ENCODE results near the gene RAG1.
A peak's percentile ranks its signal among the peaks of the same experiment; 100 is the strongest.
"Not testable (repeated sequence)": the region's sequence is repeated elsewhere in the genome, so short reads cannot be mapped to it uniquely, and the experiment has no call there.

The RAG1 gene

DNA sequence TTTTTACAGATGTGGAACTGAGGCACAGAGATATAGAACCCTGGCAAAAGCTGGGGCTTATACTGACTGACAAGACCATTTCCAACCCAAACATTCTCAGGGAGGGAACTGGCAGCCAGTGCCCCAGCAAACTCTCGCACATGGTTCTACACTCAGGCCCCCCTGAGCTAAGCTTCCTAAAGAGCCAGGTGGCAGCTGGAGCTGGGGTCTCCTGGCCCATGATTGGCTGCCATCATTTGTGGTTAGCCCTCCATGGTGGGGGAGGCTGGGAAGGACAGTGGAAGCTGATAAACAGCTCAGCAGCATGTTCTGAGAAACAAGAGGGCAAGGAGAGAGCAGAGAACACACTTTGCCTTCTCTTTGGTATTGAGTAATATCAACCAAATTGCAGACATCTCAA, at the start of gene RAG1:
RAG1 (plus strand) TSS at position 314 of the 400 bp plus-strand sequence. CDS start 5,298 bp downstream, outside the sequence.
- peaks cover 2% of the 10 kb centered on the region for H3K4me1 Mint-ChIP-seq
- peaks cover 25% of the 10 kb centered on the region for H3K27me3 Mint-ChIP-seq
- DNase-seq (ENCODE audit: low spot score in 2 of 2) (no peak), ATAC-seq (ENCODE audit: low read depth) (no peak)
- no peaks in the 10 kb centered on the region for H3K9me3 Mint-ChIP-seq
- H3K4me3 Mint-ChIP-seq = no peak within 1 kb of the TSS
- peaks cover 1% of the 10 kb centered on the region for H3K36me3 Mint-ChIP-seq
- H3K27ac Mint-ChIP-seq = no peak within 1 kb of the TSS

DNA sequence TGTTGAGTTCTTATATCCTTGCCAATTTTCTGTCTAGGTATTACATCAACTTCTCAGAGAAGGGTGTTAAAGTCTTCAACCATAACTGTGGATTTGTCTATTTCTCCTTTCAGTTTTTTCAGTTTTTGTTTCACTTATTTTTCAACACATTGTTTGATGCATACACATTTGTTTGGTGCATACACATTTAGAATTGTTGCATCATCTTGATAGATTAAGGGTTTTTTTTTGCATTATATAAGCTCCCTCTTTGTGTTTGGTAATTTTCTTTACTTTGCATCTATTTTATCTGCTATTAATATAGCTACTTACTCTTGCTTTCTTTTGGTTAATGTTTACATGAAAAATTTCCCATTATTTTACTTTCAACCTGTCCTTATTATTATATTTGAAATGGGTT, 37.0 kb upstream of the RAG1 start:
- H3K27me3 Mint-ChIP-seq = peaks cover 11% of the 10 kb centered on the region
- DNase-seq (ENCODE audit: low spot score in 2 of 2) = no peak
- H3K4me3 Mint-ChIP-seq = no peak overlapping the region
- H3K9me3 Mint-ChIP-seq = no peaks in the 10 kb centered on the region
- ATAC-seq (ENCODE audit: low read depth) = no peak
- no peak overlapping the region for H3K27ac Mint-ChIP-seq
- no peaks in the 10 kb centered on the region for H3K36me3 Mint-ChIP-seq
- no peaks in the 10 kb centered on the region for H3K4me1 Mint-ChIP-seq

DNA sequence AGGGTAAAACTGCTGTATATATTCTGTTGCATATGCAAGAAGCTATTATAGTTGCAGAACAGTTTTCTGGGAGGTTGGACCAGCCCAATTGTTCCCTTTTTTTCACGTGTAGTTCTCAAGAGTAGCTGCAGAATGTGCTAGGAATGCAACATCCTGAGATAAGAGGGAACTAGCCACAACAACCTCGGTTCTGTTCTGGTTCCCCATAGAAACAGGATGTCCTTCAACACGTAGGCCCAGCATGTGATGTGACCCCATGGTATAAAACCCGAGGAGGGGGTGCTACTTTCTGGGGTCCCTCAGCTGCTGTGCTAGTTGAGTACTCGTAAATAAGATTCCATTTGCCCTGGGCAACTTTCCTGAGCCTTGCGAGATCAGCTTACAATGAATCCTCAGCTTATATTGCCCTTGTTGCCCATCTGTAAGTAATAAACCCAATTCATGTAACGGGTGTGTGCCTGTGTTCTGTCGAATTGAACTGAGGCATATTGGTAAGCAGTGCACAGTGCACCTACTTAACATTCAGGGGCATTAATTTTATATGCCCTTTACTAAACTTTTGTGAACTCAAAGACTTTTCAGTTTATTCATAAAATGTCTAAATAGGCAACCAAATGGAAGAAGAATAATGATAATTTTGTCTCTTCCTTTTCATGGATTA, 34.7 kb upstream of the RAG1 start:
- ATAC-seq (ENCODE audit: low read depth) (no peak), DNase-seq (ENCODE audit: low spot score in 2 of 2) (no peak)
- Mint-ChIP-seq H3K9me3 (no peaks in the 10 kb centered on the region), H3K36me3 (no peaks in the 10 kb centered on the region), H3K4me3 (no peak overlapping the region), H3K27me3 (peaks cover 8% of the 10 kb centered on the region), H3K4me1 (no peaks in the 10 kb centered on the region), H3K27ac (no peak overlapping the region)

DNA sequence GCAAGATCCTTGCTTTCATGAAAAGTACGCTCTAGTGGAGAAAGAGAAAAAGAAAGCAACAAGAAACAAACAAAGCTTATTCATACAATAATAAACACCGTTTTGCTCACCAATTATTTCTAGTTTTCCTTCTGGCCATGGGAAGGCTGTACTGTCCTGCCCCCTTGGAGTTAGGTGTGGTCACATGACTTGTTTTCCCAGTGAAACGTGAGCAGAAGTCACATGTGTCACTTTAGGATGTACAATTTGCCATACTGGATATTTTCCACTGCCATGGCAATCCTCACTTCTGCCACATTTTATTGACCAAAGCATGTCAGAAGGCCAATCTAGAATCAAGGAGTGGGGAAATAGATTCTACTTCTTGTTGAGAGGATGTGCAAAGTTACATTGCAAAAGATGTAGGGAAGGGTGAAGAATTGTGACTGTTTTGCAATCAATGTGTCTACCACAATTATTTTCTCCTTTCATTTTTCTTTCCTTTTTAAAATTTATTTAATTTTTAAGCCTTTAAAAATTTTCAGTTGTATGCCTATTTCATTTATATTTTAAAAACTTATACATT, 33.4 kb upstream of the RAG1 start:
- H3K36me3 Mint-ChIP-seq = no peaks in the 10 kb centered on the region
- H3K27me3 Mint-ChIP-seq = peaks cover 7% of the 10 kb centered on the region
- DNase-seq (ENCODE audit: low spot score in 2 of 2) = no peak
- ATAC-seq (ENCODE audit: low read depth) = no peak
- H3K9me3 Mint-ChIP-seq = no peaks in the 10 kb centered on the region
- no peak overlapping the region for H3K4me3 Mint-ChIP-seq
- no peaks in the 10 kb centered on the region for H3K4me1 Mint-ChIP-seq
- no peak overlapping the region for H3K27ac Mint-ChIP-seq

DNA sequence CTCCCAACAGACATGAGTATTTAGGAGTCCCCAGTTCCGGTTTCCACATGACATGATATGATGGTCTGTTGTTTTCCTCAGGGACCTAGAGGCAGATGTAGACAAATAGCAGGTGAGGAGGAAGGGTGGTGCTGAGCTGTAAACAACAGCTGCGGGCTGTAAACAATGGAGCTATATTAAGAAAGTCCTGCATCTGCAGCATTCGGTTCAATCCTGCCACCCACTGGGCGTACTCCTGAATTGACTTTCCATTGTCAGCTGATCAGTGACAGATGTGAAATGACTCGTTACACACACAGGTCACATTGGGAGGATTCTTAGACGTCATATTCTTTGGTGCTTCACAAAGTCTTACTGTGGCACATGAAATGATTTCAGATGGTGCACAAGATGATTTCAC, 26.8 kb upstream of the RAG1 start:
- Mint-ChIP-seq H3K4me3 (no peak overlapping the region), H3K36me3 (no peaks in the 10 kb centered on the region), H3K27me3 (peaks cover 21% of the 10 kb centered on the region), H3K27ac (no peak overlapping the region), H3K9me3 (no peaks in the 10 kb centered on the region), H3K4me1 (peaks cover 6% of the 10 kb centered on the region)
- ATAC-seq (ENCODE audit: low read depth) (peak; percentile 56), DNase-seq (ENCODE audit: low spot score in 2 of 2) (no peak)

DNA sequence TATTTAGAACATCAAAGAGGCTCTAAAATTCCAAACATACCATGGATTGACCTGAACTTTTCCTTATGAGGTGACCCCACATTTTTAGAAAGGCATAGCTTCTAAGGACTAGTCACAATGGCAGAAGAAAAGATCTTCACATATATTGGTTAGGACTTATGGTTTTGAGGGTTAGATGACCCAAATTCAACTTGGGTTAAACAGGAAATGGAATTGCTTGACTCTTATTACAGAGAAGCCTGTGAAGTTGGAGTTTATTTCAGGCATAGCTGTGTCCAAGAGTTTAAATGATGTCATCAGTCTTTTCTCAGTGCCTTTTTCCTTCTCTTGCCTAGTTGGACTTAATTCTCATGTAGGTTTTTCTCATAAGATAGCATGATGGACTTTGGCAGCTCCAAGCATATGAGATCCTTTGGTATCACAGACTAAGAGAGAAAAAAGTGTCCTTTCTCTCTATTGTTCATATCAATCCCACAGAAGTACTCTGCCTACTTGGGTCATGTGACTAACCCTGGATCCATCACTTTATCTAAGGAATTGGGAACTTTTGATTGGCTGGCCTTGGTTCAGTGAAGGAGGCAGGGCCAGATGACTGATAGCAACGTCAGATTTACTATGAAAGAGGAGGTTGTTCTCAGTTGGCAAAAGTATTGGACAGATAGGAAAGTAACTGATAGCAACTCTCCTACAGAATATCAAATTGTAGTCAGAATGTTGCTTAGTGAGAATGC, 17.3 kb upstream of the RAG1 start:
- DNase-seq (ENCODE audit: low spot score in 2 of 2) (no peak), ATAC-seq (ENCODE audit: low read depth) (no peak)
- Mint-ChIP-seq H3K36me3 (peaks cover 2% of the 10 kb centered on the region), H3K27me3 (peaks cover 10% of the 10 kb centered on the region), H3K9me3 (peaks cover 4% of the 10 kb centered on the region), H3K27ac (no peak overlapping the region), H3K4me1 (no peaks in the 10 kb centered on the region), H3K4me3 (no peak overlapping the region)

DNA sequence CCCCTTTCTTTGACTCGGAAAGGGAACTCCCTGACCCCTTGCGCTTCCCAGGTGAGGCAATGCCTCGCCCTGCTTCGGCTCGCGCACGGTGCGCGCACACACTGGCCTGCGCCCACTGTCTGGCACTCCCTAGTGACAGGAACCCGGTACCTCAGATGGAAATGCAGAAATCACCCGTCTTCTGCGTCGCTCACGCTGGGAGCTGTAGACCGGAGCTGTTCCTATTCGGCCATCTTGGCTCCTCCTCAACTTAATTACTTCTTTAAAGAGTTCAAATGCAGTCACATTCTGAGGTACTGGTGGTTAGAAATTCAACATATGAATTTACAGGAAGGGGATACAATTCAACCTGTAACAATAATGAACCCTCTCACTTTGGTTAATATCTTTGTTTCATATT, 10.4 kb upstream of the RAG1 start:
- H3K27ac Mint-ChIP-seq; H3K4me1 Mint-ChIP-seq; ATAC-seq (ENCODE audit: low read depth); H3K27me3 Mint-ChIP-seq; DNase-seq (ENCODE audit: low spot score in 2 of 2); H3K4me3 Mint-ChIP-seq; H3K9me3 Mint-ChIP-seq; H3K36me3 Mint-ChIP-seq: not testable (repeated sequence)

DNA sequence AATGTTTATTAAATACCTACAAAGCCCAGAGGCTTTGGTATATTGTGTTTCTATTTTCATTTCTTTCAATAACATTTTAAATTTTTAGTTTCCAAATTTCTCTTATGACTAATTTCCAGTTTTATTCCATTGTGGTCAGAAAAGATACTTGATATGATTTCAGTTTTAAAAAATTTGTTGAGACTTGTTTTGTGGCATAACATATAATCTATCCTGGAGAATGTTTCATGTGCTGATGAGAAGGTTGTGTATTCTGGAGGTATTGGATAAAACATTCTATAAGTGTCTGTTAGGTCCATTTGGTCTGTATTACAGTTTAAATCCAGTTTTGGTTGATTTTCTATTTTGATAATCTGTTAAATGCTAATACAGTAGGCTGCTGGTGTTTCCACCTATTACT, 9.8 kb upstream of the RAG1 start:
- no peak overlapping the region for H3K27ac Mint-ChIP-seq
- H3K9me3 Mint-ChIP-seq = peaks cover 10% of the 10 kb centered on the region
- H3K4me3 Mint-ChIP-seq = no peak overlapping the region
- no peak for ATAC-seq (ENCODE audit: low read depth)
- H3K36me3 Mint-ChIP-seq = no peaks in the 10 kb centered on the region
- peaks cover 3% of the 10 kb centered on the region for H3K4me1 Mint-ChIP-seq
- peaks cover 7% of the 10 kb centered on the region for H3K27me3 Mint-ChIP-seq
- DNase-seq (ENCODE audit: low spot score in 2 of 2) = no peak

DNA sequence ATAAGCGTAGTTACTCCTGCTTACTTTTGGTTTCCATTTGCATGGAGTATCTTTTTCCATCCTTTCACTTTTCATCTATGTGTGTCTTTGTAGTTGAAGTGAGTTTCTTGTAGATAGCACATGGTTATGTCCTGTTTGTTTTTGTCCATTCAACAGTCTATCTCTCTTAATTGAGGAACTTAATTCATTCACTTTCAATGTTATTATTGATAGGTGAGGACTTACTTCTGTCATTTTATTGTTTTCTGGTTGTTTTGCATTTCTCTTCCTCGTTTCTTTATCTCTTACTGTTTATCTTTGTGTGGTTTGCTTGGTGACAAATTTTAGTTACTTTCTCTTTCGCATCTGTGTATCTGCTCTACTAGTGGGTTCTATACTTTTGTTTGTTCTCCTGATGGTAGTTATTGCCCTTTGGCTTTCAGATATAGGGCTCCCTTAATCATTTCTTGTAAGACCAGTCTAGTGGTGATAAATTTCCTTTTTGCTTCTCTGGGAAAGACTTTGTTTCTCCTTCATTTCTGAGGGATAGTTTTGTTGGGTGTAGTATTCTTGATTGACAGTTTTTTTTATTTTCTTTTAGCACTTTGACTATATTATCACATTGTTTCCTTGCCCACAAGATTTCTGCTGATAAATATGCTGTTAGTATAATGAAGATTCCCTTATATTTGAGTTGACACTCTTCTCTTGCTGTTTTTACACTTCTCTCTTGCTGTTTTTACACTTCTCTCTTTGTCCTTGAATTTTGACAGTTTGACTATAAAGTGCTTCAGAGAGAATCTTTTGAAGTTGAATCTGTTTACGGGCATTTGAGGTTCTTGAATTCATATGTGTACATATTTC, 9.0 kb upstream of the RAG1 start:
- peaks cover 3% of the 10 kb centered on the region for H3K4me1 Mint-ChIP-seq
- no peak overlapping the region for H3K27ac Mint-ChIP-seq
- peaks cover 10% of the 10 kb centered on the region for H3K9me3 Mint-ChIP-seq
- no peaks in the 10 kb centered on the region for H3K36me3 Mint-ChIP-seq
- DNase-seq (ENCODE audit: low spot score in 2 of 2) (no peak), ATAC-seq (ENCODE audit: low read depth) (no peak)
- peak overlapping the region; percentile 1 for H3K4me3 Mint-ChIP-seq
- H3K27me3 Mint-ChIP-seq = peaks cover 7% of the 10 kb centered on the region

DNA sequence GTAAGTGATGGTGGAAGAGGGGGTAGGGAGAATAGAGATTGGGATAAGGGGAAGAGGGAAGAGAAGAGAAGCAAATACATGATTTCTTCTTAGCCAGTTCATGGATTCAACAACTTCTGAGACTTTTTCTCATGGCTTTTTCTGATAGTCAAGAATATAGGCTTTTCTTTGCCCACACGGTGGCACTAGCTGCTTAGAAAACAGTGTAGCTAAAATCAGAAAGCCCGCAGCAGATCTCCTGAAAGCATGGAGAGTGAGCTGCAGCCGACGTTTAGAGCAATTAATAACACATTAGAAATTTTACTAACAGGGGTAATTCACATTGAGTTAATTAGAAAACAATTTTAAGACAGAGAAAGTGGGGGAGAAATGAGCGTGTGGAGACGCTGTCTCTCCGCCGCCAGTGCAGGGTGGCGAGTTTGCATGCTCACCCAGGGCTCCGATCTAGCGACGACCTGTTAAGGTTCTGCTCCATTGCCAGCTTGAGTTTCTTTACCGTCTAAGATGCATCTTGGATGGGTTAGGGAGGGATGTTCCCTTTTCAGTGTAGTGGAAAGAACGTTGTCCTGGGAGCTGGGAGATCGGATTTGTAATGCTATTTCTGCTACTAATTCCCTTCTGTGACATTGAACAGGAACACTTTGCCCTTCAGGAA, 3.3 kb upstream of the RAG1 start:
- ATAC-seq (ENCODE audit: low read depth) = peak; percentile 34
- peaks cover 5% of the 10 kb centered on the region for H3K9me3 Mint-ChIP-seq
- peak overlapping the region; percentile 37 for H3K4me3 Mint-ChIP-seq
- peaks cover 1% of the 10 kb centered on the region for H3K36me3 Mint-ChIP-seq
- DNase-seq (ENCODE audit: low spot score in 2 of 2) = no peak
- H3K27me3 Mint-ChIP-seq = peaks cover 22% of the 10 kb centered on the region
- H3K4me1 Mint-ChIP-seq = peaks cover 2% of the 10 kb centered on the region
- no peak overlapping the region for H3K27ac Mint-ChIP-seq

DNA sequence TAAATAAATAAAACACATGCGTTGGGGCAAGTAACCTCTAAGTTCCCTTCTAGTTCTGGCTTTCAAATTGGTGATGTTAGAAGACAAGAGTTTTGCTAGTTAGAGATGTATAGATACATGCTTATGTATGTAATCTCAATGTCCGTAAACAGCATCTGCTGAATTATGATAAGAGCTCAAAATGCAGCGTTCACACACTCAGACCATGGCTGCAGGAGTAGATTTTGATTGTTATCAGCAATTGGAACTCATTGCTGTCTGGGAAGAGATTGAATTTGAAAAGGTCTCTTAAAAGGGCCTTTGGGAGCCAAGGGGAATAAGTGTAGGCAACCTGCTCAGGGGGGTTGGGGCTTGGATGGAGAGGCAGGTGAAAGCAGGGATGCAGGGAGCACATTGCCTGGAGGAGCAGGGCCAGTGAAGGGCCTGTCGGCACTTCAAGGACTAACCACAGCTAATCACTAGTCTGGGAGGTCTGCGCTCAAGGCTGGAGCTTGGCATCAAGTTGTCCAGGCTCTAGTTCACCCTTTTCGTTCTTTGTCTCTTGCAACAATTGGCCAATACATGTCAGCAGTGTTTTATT, 2.7 kb upstream of the RAG1 start:
- DNase-seq (ENCODE audit: low spot score in 2 of 2) (no peak), ATAC-seq (ENCODE audit: low read depth) (no peak)
- Mint-ChIP-seq H3K4me1 (peaks cover 2% of the 10 kb centered on the region), H3K27ac (no peak overlapping the region), H3K36me3 (peaks cover 1% of the 10 kb centered on the region), H3K9me3 (peaks cover 1% of the 10 kb centered on the region), H3K27me3 (peaks cover 20% of the 10 kb centered on the region), H3K4me3 (no peak overlapping the region)

DNA sequence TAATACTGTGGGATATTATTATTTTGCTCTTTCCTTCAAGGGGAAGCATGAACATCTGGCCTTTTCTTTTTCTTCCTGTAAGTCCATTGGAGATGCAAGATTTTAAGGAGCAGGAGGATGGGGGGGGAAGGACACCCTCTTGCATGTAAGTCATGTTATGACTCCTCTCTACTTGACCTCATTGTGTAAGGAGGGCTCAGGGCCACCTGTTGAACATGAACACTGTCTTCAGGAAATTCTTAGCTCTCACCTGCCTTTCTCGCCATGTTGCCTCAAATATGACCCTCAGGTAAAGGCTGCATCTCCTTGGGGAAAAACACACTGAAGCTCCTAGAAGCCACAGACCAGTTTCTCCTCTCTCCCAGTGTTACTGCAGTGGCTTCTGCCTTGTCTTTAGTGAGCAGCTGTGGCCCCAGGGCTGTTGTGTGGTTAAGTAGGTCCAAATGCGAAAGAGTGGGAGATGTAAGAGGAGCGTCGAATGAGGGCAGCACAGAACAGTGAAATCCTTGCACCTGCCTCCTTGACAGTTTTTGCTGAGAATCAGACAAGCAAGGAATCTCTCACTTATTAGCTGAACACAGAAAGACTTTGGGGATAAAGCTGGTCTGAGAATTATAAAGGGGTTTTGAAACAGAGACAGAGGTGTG, 1.3 kb upstream of the RAG1 start:
- H3K4me1 Mint-ChIP-seq = peaks cover 2% of the 10 kb centered on the region
- H3K9me3 Mint-ChIP-seq = no peaks in the 10 kb centered on the region
- peaks cover 22% of the 10 kb centered on the region for H3K27me3 Mint-ChIP-seq
- H3K27ac Mint-ChIP-seq = no peak overlapping the region
- ATAC-seq (ENCODE audit: low read depth) (no peak), DNase-seq (ENCODE audit: low spot score in 2 of 2) (no peak)
- peaks cover 1% of the 10 kb centered on the region for H3K36me3 Mint-ChIP-seq
- H3K4me3 Mint-ChIP-seq = no peak overlapping the region

DNA sequence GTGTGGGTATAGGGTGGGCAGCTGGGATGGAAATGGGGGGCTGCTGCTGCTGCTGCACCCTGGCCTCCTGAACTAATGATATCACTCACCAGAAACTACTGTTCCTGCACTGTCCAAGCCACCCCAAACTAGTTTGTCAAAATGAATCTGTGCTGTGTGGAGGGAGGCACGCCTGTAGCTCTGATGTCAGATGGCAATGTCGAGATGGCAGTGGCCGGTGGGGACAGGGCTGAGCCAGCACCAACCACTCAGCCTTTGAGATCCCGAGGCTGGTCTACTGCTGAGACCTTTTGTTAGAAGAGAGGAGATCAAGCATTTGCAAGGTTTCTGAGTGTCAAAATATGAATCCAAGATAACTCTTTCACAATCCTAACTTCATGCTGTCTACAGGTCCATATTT, 1.3 kb downstream of the RAG1 start:
- no peak for DNase-seq (ENCODE audit: low spot score in 2 of 2)
- Mint-ChIP-seq H3K27me3 (peaks cover 26% of the 10 kb centered on the region), H3K9me3 (no peaks in the 10 kb centered on the region), H3K4me3 (no peak overlapping the region), H3K27ac (no peak overlapping the region), H3K36me3 (peaks cover 2% of the 10 kb centered on the region), H3K4me1 (peaks cover 2% of the 10 kb centered on the region)
- ATAC-seq (ENCODE audit: low read depth) = no peak

Data from memory B cell (primary cell).